IPS-18a (cell line): ENCODE data around the gene KIF5A.
"Not testable (repeated sequence)": the region's sequence is repeated elsewhere in the genome, so short reads cannot be mapped to it uniquely, and the experiment has no call there.

Source experiments
- H3K27ac ChIP-seq: one replicate; pipeline ENCODE4 v1.5.1; 2013; ENCODE audit warnings: low read length
- H3K27me3 ChIP-seq: one replicate; pipeline ENCODE4 v1.6.1; 2013; ENCODE audit warnings: mild to moderate bottlenecking, low read length; ENCODE audit not compliant: control insufficient read depth, insufficient read depth
- H3K36me3 ChIP-seq: one replicate; pipeline ENCODE4 v1.6.1; 2013; ENCODE audit warnings: low read depth, low read length; ENCODE audit not compliant: control insufficient read depth
- H3K4me1 ChIP-seq: one replicate; pipeline ENCODE4 v1.6.1; 2013; ENCODE audit warnings: low read depth, low read length; ENCODE audit not compliant: control insufficient read depth
- H3K4me3 ChIP-seq: one replicate; pipeline ENCODE4 v1.5.1; 2013; ENCODE audit warnings: low read length
- H3K9ac ChIP-seq: one replicate; pipeline ENCODE4 v1.6.1; 2013; ENCODE audit warnings: mild to moderate bottlenecking, low read length, moderate library complexity
- H3K9me3 ChIP-seq: one replicate; pipeline ENCODE4 v1.6.1; 2013; ENCODE audit warnings: low read depth, low read length; ENCODE audit not compliant: control insufficient read depth

The KIF5A gene

GRCh38 chr12:57570438-57570837, 20.6 kb downstream of the KIF5A start:
- H3K27ac ChIP-seq, H3K27me3 ChIP-seq, H3K4me3 ChIP-seq, H3K9ac ChIP-seq, H3K4me1 ChIP-seq, H3K9me3 ChIP-seq: not testable (repeated sequence)
- H3K36me3 ChIP-seq: peaks cover 40% of the 10 kb centered on the region

- Histone ChIP-seq H3K9me3 (no peaks in the 10 kb centered on the region), H3K4me3 (no peak overlapping the region), H3K9ac (no peak overlapping the region), H3K36me3 (peaks cover 58% of the 10 kb centered on the region), H3K4me1 (no peaks in the 10 kb centered on the region), H3K27me3 (no peaks in the 10 kb centered on the region), H3K27ac (no peak overlapping the region)
These were observed 22.3 kb downstream of the KIF5A start for GRCh38 chr12:57571926-57572762.

GRCh38 chr12:57574795-57575194, 25.0 kb downstream of the KIF5A start:
- H3K9me3 ChIP-seq: no peaks in the 10 kb centered on the region
- peaks cover 61% of the 10 kb centered on the region for H3K36me3 ChIP-seq
- no peaks in the 10 kb centered on the region for H3K27me3 ChIP-seq
- H3K4me3 ChIP-seq: no peak overlapping the region
- no peaks in the 10 kb centered on the region for H3K4me1 ChIP-seq
- H3K27ac ChIP-seq: no peak overlapping the region
- H3K9ac ChIP-seq: no peak overlapping the region

GRCh38 chr12:57575771-57576612, 26.1 kb downstream of the KIF5A start:
- no peaks in the 10 kb centered on the region for H3K27me3 ChIP-seq
- H3K27ac ChIP-seq: no peak overlapping the region
- peaks cover 62% of the 10 kb centered on the region for H3K36me3 ChIP-seq

GRCh38 chr12:57576613-57577160, 26.8 kb downstream of the KIF5A start:
- H3K9ac ChIP-seq: no peak overlapping the region
- H3K4me1 ChIP-seq: no peaks in the 10 kb centered on the region
- H3K4me3 ChIP-seq: no peak overlapping the region
- H3K27me3 ChIP-seq: no peaks in the 10 kb centered on the region
- peaks cover 62% of the 10 kb centered on the region for H3K36me3 ChIP-seq
- H3K27ac ChIP-seq: no peak overlapping the region
- H3K9me3 ChIP-seq: no peaks in the 10 kb centered on the region

More at GRCh38 chr12:57575771-57576612, 26.1 kb downstream of the KIF5A start:
- Histone ChIP-seq H3K9me3 (no peaks in the 10 kb centered on the region), H3K4me3 (no peak overlapping the region), H3K4me1 (no peaks in the 10 kb centered on the region), H3K9ac (no peak overlapping the region)

- Histone ChIP-seq H3K27me3 (no peaks in the 10 kb centered on the region), H3K27ac (no peak overlapping the region), H3K9me3 (no peaks in the 10 kb centered on the region), H3K36me3 (peaks cover 55% of the 10 kb centered on the region), H3K4me1 (no peaks in the 10 kb centered on the region), H3K9ac (no peak overlapping the region), H3K4me3 (no peak overlapping the region)
These were observed 28.3 kb downstream of the KIF5A start for GRCh38 chr12:57577981-57578758.

GRCh38 chr12:57579011-57579410, 29.2 kb downstream of the KIF5A start:
- H3K4me3 ChIP-seq: no peak overlapping the region
- H3K9me3 ChIP-seq: no peaks in the 10 kb centered on the region
- no peaks in the 10 kb centered on the region for H3K27me3 ChIP-seq
- H3K4me1 ChIP-seq: no peaks in the 10 kb centered on the region
- no peak overlapping the region for H3K27ac ChIP-seq
- H3K9ac ChIP-seq: no peak overlapping the region
- peaks cover 55% of the 10 kb centered on the region for H3K36me3 ChIP-seq

- H3K36me3 ChIP-seq: peaks cover 54% of the 10 kb centered on the region
These were observed 30.0 kb downstream of the KIF5A start for GRCh38 chr12:57579677-57580465.

GRCh38 chr12:57580466-57580795, 30.6 kb downstream of the KIF5A start:
- Histone ChIP-seq H3K36me3 (peaks cover 49% of the 10 kb centered on the region), H3K9ac (no peak overlapping the region), H3K27me3 (no peaks in the 10 kb centered on the region), H3K4me3 (no peak overlapping the region), H3K4me1 (no peaks in the 10 kb centered on the region), H3K9me3 (no peaks in the 10 kb centered on the region), H3K27ac (no peak overlapping the region)

More at GRCh38 chr12:57579677-57580465, 30.0 kb downstream of the KIF5A start:
- no peak overlapping the region for H3K9ac ChIP-seq
- H3K4me3 ChIP-seq: no peak overlapping the region
- H3K4me1 ChIP-seq: no peaks in the 10 kb centered on the region
- H3K27me3 ChIP-seq: no peaks in the 10 kb centered on the region
- no peak overlapping the region for H3K27ac ChIP-seq
- H3K9me3 ChIP-seq: no peaks in the 10 kb centered on the region

GRCh38 chr12:57581802-57582201, 32.0 kb downstream of the KIF5A start:
- H3K4me1 ChIP-seq: no peaks in the 10 kb centered on the region
- no peak overlapping the region for H3K27ac ChIP-seq
- H3K9me3 ChIP-seq: no peaks in the 10 kb centered on the region
- H3K27me3 ChIP-seq: no peaks in the 10 kb centered on the region
- no peak overlapping the region for H3K9ac ChIP-seq
- H3K4me3 ChIP-seq: no peak overlapping the region
- H3K36me3 ChIP-seq: peaks cover 35% of the 10 kb centered on the region
